ENCODE data around the gene RUBCNL.

RUBCNL gene

GRCh38 chr13:46389457-46390451, 2.7 kb upstream of the RUBCNL start:
- no peak for TF ChIP-seq POLR2AphosphoS5 (IDR thresholded peaks at IDR 0.05; ENCODE audit: low read depth, low read length)
- TF ChIP-seq TAF1 (IDR thresholded peaks at IDR 0.05; ENCODE audit: borderline replicate concordance, insufficient read depth, low read length): no peak
- TF ChIP-seq REST (IDR thresholded peaks at IDR 0.05; ENCODE audit: insufficient read depth in 1 of 2, low read depth in 2 of 2, low read length in 2 of 2): no peak
- no peak for TF ChIP-seq FOXP2 (optimal IDR thresholded peaks at IDR 0.05; ENCODE audit: borderline replicate concordance, extremely low read depth, extremely low read length, insufficient read depth)
- no peak for TF ChIP-seq SIN3A (IDR thresholded peaks at IDR 0.05; ENCODE audit: borderline replicate concordance, insufficient read depth, low read length)

DNA sequence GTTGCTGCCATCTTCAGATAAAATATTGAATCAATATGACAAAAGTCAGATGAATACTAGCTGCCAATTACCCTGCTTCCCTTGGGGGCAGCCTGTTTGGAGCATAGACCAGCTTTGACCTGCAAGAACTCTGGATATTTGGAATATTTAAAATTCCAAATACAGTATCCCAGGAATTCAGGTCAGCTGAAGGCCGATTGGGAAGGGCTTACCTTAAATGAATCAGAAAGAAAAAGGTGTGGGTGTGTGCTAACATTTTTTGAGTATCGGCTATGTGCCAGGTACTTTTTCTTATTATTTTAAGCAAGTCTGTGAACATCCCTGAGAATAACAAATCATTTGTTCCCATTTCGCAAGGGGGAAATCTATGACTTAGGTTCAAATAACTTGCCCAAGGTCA, 1.8 kb upstream of the RUBCNL start:
- no peak for TF ChIP-seq FOXP2 (optimal IDR thresholded peaks at IDR 0.05; ENCODE audit: borderline replicate concordance, extremely low read depth, extremely low read length, insufficient read depth)
- no peak for TF ChIP-seq REST (IDR thresholded peaks at IDR 0.05; ENCODE audit: insufficient read depth in 1 of 2, low read depth in 2 of 2, low read length in 2 of 2)
- TF ChIP-seq TAF1 (IDR thresholded peaks at IDR 0.05; ENCODE audit: borderline replicate concordance, insufficient read depth, low read length): no peak
- TF ChIP-seq SIN3A (IDR thresholded peaks at IDR 0.05; ENCODE audit: borderline replicate concordance, insufficient read depth, low read length): no peak
- no peak for TF ChIP-seq POLR2AphosphoS5 (IDR thresholded peaks at IDR 0.05; ENCODE audit: low read depth, low read length)

- TF ChIP-seq TAF1 (IDR thresholded peaks at IDR 0.05; ENCODE audit: borderline replicate concordance, insufficient read depth, low read length): no peak
- TF ChIP-seq REST (IDR thresholded peaks at IDR 0.05; ENCODE audit: insufficient read depth in 1 of 2, low read depth in 2 of 2, low read length in 2 of 2): no peak
- no peak for TF ChIP-seq SIN3A (IDR thresholded peaks at IDR 0.05; ENCODE audit: borderline replicate concordance, insufficient read depth, low read length)
- no peak for TF ChIP-seq POLR2AphosphoS5 (IDR thresholded peaks at IDR 0.05; ENCODE audit: low read depth, low read length)
- no peak for TF ChIP-seq FOXP2 (optimal IDR thresholded peaks at IDR 0.05; ENCODE audit: borderline replicate concordance, extremely low read depth, extremely low read length, insufficient read depth)
Measured at GRCh38 chr13:46388308-46388707, 1.3 kb upstream of the RUBCNL start.

- TF ChIP-seq REST (IDR thresholded peaks at IDR 0.05; ENCODE audit: insufficient read depth in 1 of 2, low read depth in 2 of 2, low read length in 2 of 2) (no peak), FOXP2 (optimal IDR thresholded peaks at IDR 0.05; ENCODE audit: borderline replicate concordance, extremely low read depth, extremely low read length, insufficient read depth) (no peak), TAF1 (IDR thresholded peaks at IDR 0.05; ENCODE audit: borderline replicate concordance, insufficient read depth, low read length) (no peak), POLR2AphosphoS5 (IDR thresholded peaks at IDR 0.05; ENCODE audit: low read depth, low read length) (no peak), SIN3A (IDR thresholded peaks at IDR 0.05; ENCODE audit: borderline replicate concordance, insufficient read depth, low read length) (no peak)
Measured at GRCh38 chr13:46386392-46387063, 524 bp downstream of the RUBCNL start.
